Measurements from ENCODE around the gene TSACC. TPM values are rescaled to one million over a fixed set of nuclear protein-coding genes. Genes with fewer than 3 reads are reported as not detected.

TSACC gene
- total and polyA plus RNA-seq, 2 donors (not counting 1 experiment from before 2014, with no cell fraction given), result 0.69 to 1.2 TPM

GRCh38 chr1:156390469-156391365 is 52.4 kb downstream of the TSACC start:
- H3K4me3 ChIP-seq (ENCODE audit: control extremely low read depth in 1 of 5, extremely low read depth in 1 of 5, insufficient read depth in 1 of 5, low read depth in 2 of 5, low read length in 4 of 5), result no peak overlapping the region
- Mint-ChIP-seq H3K4me3 (no peak overlapping the region), H3K9me3 (ENCODE audit: insufficient read depth) (peaks cover 2% of the 10 kb centered on the region), H3K27ac (no peak overlapping the region), H3K27me3 (peaks cover 27% of the 10 kb centered on the region), H3K4me1 (peaks cover 11% of the 10 kb centered on the region)
- H3K79me2 ChIP-seq (ENCODE audit: control insufficient read depth, insufficient read depth, low read length), result no peaks in the 10 kb centered on the region
- no peak for TF ChIP-seq EZH2 (IDR thresholded peaks at IDR 0.05; ENCODE audit: borderline replicate concordance, insufficient read depth, low read depth, low read length, poor library complexity, severe bottlenecking)
- TF ChIP-seq, protein P1, sequence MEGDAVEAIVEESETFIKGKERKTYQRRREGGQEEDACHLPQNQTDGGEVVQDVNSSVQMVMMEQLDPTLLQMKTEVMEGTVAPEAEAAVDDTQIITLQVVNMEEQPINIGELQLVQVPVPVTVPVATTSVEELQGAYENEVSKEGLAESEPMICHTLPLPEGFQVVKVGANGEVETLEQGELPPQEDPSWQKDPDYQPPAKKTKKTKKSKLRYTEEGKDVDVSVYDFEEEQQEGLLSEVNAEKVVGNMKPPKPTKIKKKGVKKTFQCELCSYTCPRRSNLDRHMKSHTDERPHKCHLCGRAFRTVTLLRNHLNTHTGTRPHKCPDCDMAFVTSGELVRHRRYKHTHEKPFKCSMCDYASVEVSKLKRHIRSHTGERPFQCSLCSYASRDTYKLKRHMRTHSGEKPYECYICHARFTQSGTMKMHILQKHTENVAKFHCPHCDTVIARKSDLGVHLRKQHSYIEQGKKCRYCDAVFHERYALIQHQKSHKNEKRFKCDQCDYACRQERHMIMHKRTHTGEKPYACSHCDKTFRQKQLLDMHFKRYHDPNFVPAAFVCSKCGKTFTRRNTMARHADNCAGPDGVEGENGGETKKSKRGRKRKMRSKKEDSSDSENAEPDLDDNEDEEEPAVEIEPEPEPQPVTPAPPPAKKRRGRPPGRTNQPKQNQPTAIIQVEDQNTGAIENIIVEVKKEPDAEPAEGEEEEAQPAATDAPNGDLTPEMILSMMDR (IDR thresholded peaks at IDR 0.05), result no peak
- H2AFZ ChIP-seq (ENCODE audit: insufficient read depth, low read depth, low read length, poor library complexity, severe bottlenecking), result no peak overlapping the region
- intact Hi-C loops (cut with micrococcal nuclease), result no loop called here
- H3K27me3 ChIP-seq (replicated peaks in 1 of 4; ENCODE audit: control extremely low read depth in 1 of 4, control insufficient read depth in 3 of 4, insufficient read depth in 4 of 4, low read length in 3 of 4), result peaks cover 0 to 52% (median 15%) of the 10 kb centered on the region in 4 experiments
- no peak overlapping the region for H3K4me2 ChIP-seq (replicated peaks; ENCODE audit: low read depth, low read length, poor library complexity, severe bottlenecking)
- H4K20me1 ChIP-seq (ENCODE audit: control insufficient read depth, insufficient read depth, low read length, poor library complexity, severe bottlenecking), result no peaks in the 10 kb centered on the region
- ChIA-PET CTCF (interaction anchor here (0.7 to 2.5 kb wide), 4 partner anchors 44 to 227 kb away, joined by 3 to 16 read pairs (median 5); no protein-coding TSS in a partner anchor), POLR2A (no interaction called here)
- peaks cover 0 to 12% (median 0%) of the 10 kb centered on the region in 3 donors for H3K9me3 ChIP-seq (ENCODE audit: control extremely low read depth in 1 of 3, control insufficient read depth in 2 of 3, insufficient read depth in 1 of 3, low read length in 2 of 3)
- no peak overlapping the region for H3K9ac ChIP-seq (ENCODE audit: low read length)
- no peak overlapping the region for H3K27ac ChIP-seq (ENCODE audit: low read length in 2 of 2)
- WGBS (ENCODE audit: insufficient coverage), result 85% methylated on average over 17 of the region's 20 CpGs
- no peak for DNase-seq
- H3K36me3 ChIP-seq (replicated peaks in 1 of 2; ENCODE audit: control extremely low read depth in 1 of 2, control insufficient read depth in 1 of 2, extremely low read depth in 1 of 2, insufficient read depth in 2 of 2, low read length in 1 of 2), result no peaks in the 10 kb centered on the region
- no peak for ATAC-seq (ENCODE audit: low read depth)
- peaks cover 4 to 14% of the 10 kb centered on the region in 2 donors for H3K4me1 ChIP-seq (ENCODE audit: control insufficient read depth in 2 of 2, insufficient read depth in 2 of 2, low read length in 2 of 2)

GRCh38 chr1:156391366-156391677 is 53.0 kb downstream of the TSACC start:
- Histone ChIP-seq H3K79me2 (ENCODE audit: control insufficient read depth, insufficient read depth, low read length) (no peaks in the 10 kb centered on the region), H3K9ac (ENCODE audit: low read length) (no peak overlapping the region), H3K36me3 (replicated peaks in 1 of 2; ENCODE audit: control extremely low read depth in 1 of 2, control insufficient read depth in 1 of 2, extremely low read depth in 1 of 2, insufficient read depth in 2 of 2, low read length in 1 of 2) (no peaks in the 10 kb centered on the region), H3K9me3 (ENCODE audit: control extremely low read depth in 1 of 3, control insufficient read depth in 2 of 3, insufficient read depth in 1 of 3, low read length in 2 of 3) (peaks cover 0 to 12% (median 0%) of the 10 kb centered on the region in 3 donors), H3K4me3 (ENCODE audit: control extremely low read depth in 1 of 5, extremely low read depth in 1 of 5, insufficient read depth in 1 of 5, low read depth in 2 of 5, low read length in 4 of 5) (no peak overlapping the region), H3K4me2 (replicated peaks; ENCODE audit: low read depth, low read length, poor library complexity, severe bottlenecking) (no peak overlapping the region), H2AFZ (ENCODE audit: insufficient read depth, low read depth, low read length, poor library complexity, severe bottlenecking) (no peak overlapping the region), H3K4me1 (ENCODE audit: control insufficient read depth in 2 of 2, insufficient read depth in 2 of 2, low read length in 2 of 2) (peaks cover 4 to 11% of the 10 kb centered on the region in 2 donors), H3K27me3 (replicated peaks in 1 of 4; ENCODE audit: control extremely low read depth in 1 of 4, control insufficient read depth in 3 of 4, insufficient read depth in 4 of 4, low read length in 3 of 4) (peaks cover 0 to 47% (median 15%) of the 10 kb centered on the region in 4 experiments), H3K27ac (ENCODE audit: low read length in 2 of 2) (no peak overlapping the region), H4K20me1 (ENCODE audit: control insufficient read depth, insufficient read depth, low read length, poor library complexity, severe bottlenecking) (no peaks in the 10 kb centered on the region)
- intact Hi-C loops (cut with micrococcal nuclease), result no loop called here
- CTCF ChIA-PET, result interaction anchor here (1.5 kb wide), 1 partner anchor 54 kb away, joined by 7 read pairs; no protein-coding TSS in a partner anchor
- H3K27me3 Mint-ChIP-seq, result peaks cover 21% of the 10 kb centered on the region
- POLR2A ChIA-PET, result no interaction called here
- H3K9me3 Mint-ChIP-seq (ENCODE audit: insufficient read depth), result peaks cover 2% of the 10 kb centered on the region
- 92% methylated on average over 11 of the region's 11 CpGs for WGBS (ENCODE audit: insufficient coverage)
- ATAC-seq (ENCODE audit: low read depth) (no peak), DNase-seq (no peak)
- H3K4me1 Mint-ChIP-seq, result peaks cover 8% of the 10 kb centered on the region
- TF ChIP-seq EZH2 (IDR thresholded peaks at IDR 0.05; ENCODE audit: borderline replicate concordance, insufficient read depth, low read depth, low read length, poor library complexity, severe bottlenecking), result no peak
- TF ChIP-seq, protein P1 (IDR thresholded peaks at IDR 0.05), result no peak
- no peak overlapping the region for H3K4me3 Mint-ChIP-seq
- no peak overlapping the region for H3K27ac Mint-ChIP-seq

Measured in B cell (primary cell).